Astrocyte (in vitro differentiated cells and primary cell): ENCODE results near the gene TAGAP. TPM values are rescaled to one million over a fixed set of nuclear protein-coding genes. Genes with fewer than 3 reads are reported as not detected.
A peak's percentile ranks its signal among the peaks of the same experiment; 100 is the strongest.

Source experiments
- DNase-seq: peaks from one replicate; pipeline ENCODE4 v3.0.0-alpha.2; 2010; ENCODE audit warnings: low read depth
- FAIRE-seq: peaks from 2 replicates; lab custom pipeline; 2011; peaks lifted over from hg19 to GRCh38; lab: Jason Lieb, UNC
- H2AFZ ChIP-seq: 2 replicates; pipeline ENCODE4 v1.6.0; 2012; ENCODE audit warnings: low read depth, low read length, inconsistent platforms
- H3K27ac ChIP-seq: 2 replicates; pipeline ENCODE4 v1.5.1; 2011; ENCODE audit warnings: low read depth, low read length, inconsistent platforms
- H3K27me3 ChIP-seq: 2 replicates; pipeline ENCODE4 v1.6.0; 2011; ENCODE audit warnings: low read length, inconsistent platforms; ENCODE audit not compliant: insufficient read depth
- H3K36me3 ChIP-seq: 2 replicates; pipeline ENCODE4 v1.5.1; 2011; ENCODE audit warnings: low read length, inconsistent platforms; ENCODE audit not compliant: insufficient read depth
- H3K4me1 ChIP-seq: 2 replicates; pipeline ENCODE4 v1.5.1; 2011; ENCODE audit warnings: low read length, inconsistent platforms; ENCODE audit not compliant: insufficient read depth
- H3K4me2 ChIP-seq: 2 replicates; pipeline ENCODE4 v1.6.0; 2012; ENCODE audit warnings: low read length, inconsistent platforms
- H3K4me3 ChIP-seq: 2 replicates; pipeline ENCODE4 v1.5.1; 2011; ENCODE audit warnings: low read depth, mild to moderate bottlenecking, low read length, inconsistent platforms; ENCODE audit not compliant: insufficient read depth
- H3K79me2 ChIP-seq: 2 replicates; pipeline ENCODE4 v1.6.0; 2012; ENCODE audit warnings: mild to moderate bottlenecking, low read length, inconsistent platforms; ENCODE audit not compliant: insufficient read depth
- H3K9ac ChIP-seq: 2 replicates; pipeline ENCODE4 v1.6.0; 2012; ENCODE audit warnings: mild to moderate bottlenecking, low read length, inconsistent platforms
- H3K9me3 ChIP-seq: 2 replicates; pipeline ENCODE4 v1.5.1; 2012; ENCODE audit warnings: low read depth, mild to moderate bottlenecking, low read length, inconsistent platforms; ENCODE audit not compliant: insufficient read depth
- H4K20me1 ChIP-seq: 2 replicates; pipeline ENCODE4 v1.6.0; 2012; ENCODE audit warnings: low read length, inconsistent platforms; ENCODE audit not compliant: insufficient read depth
- H3K27ac Mint-ChIP-seq: one replicate; pipeline ENCODE4 v1.8.0; 2021; ENCODE audit warnings: mild to moderate bottlenecking, mixed read lengths; ENCODE audit not compliant: unreplicated experiment
- H3K27me3 Mint-ChIP-seq: one replicate; pipeline ENCODE4 v1.8.0; 2021; ENCODE audit warnings: low read depth, mixed read lengths; ENCODE audit not compliant: unreplicated experiment
- H3K36me3 Mint-ChIP-seq: one replicate; pipeline ENCODE4 v1.8.0; 2021; ENCODE audit warnings: low read depth, mixed read lengths; ENCODE audit not compliant: unreplicated experiment
- H3K4me1 Mint-ChIP-seq: one replicate; pipeline ENCODE4 v1.8.0; 2021; ENCODE audit warnings: low read depth, mixed read lengths; ENCODE audit not compliant: unreplicated experiment
- H3K4me3 Mint-ChIP-seq: one replicate; pipeline ENCODE4 v1.8.0; 2021; ENCODE audit warnings: mild to moderate bottlenecking, moderate library complexity, mixed read lengths; ENCODE audit not compliant: unreplicated experiment
- H3K9me3 Mint-ChIP-seq: one replicate; pipeline ENCODE4 v1.8.0; 2021; ENCODE audit warnings: mild to moderate bottlenecking, mixed read lengths; ENCODE audit not compliant: unreplicated experiment
- EZH2 ChIP-seq: IDR thresholded peaks from 2 replicates; pipeline ENCODE4 v1.6.1; 2012; ENCODE audit warnings: mild to moderate bottlenecking, low read length, inconsistent platforms; ENCODE audit not compliant: insufficient read depth
- total RNA-seq: library from RNA; stranded (reverse); gene quantifications from 2 replicates; pipeline ENCODE4 v1.2.1, GENCODE V29; 2021
- TF ChIP-seq, protein P1 (sequence below): IDR thresholded peaks from 2 replicates; pipeline ENCODE4 v1.5.1; 2011; ENCODE audit warnings: low read depth, mild to moderate bottlenecking, inconsistent platforms, low read length, moderate library complexity; ENCODE audit not compliant: insufficient read depth

The TAGAP gene
- total RNA-seq, 1 donor from 2014 or later, result 0.11 TPM

GRCh38 chr6:159075506-159076228, 30.9 kb upstream of the TAGAP start:
- Histone ChIP-seq H3K27me3 (peaks cover 7% of the 10 kb centered on the region), H3K9ac (no peak overlapping the region), H3K79me2 (no peaks in the 10 kb centered on the region), H3K4me1 (no peaks in the 10 kb centered on the region), H4K20me1 (no peaks in the 10 kb centered on the region), H3K9me3 (no peaks in the 10 kb centered on the region), H3K27ac (no peak overlapping the region), H3K36me3 (no peaks in the 10 kb centered on the region), H2AFZ (no peak overlapping the region), H3K4me3 (no peak overlapping the region), H3K4me2 (no peak overlapping the region)
- TF ChIP-seq, protein P1, sequence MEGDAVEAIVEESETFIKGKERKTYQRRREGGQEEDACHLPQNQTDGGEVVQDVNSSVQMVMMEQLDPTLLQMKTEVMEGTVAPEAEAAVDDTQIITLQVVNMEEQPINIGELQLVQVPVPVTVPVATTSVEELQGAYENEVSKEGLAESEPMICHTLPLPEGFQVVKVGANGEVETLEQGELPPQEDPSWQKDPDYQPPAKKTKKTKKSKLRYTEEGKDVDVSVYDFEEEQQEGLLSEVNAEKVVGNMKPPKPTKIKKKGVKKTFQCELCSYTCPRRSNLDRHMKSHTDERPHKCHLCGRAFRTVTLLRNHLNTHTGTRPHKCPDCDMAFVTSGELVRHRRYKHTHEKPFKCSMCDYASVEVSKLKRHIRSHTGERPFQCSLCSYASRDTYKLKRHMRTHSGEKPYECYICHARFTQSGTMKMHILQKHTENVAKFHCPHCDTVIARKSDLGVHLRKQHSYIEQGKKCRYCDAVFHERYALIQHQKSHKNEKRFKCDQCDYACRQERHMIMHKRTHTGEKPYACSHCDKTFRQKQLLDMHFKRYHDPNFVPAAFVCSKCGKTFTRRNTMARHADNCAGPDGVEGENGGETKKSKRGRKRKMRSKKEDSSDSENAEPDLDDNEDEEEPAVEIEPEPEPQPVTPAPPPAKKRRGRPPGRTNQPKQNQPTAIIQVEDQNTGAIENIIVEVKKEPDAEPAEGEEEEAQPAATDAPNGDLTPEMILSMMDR, result no peak
- TF ChIP-seq EZH2, result no peak
- Mint-ChIP-seq H3K4me1 (no peaks in the 10 kb centered on the region), H3K27ac (peak overlapping the region; percentile 50), H3K4me3 (no peak overlapping the region), H3K36me3 (no peaks in the 10 kb centered on the region), H3K27me3 (peaks cover 12% of the 10 kb centered on the region), H3K9me3 (no peaks in the 10 kb centered on the region)
- DNase-seq (no peak), FAIRE-seq (no peak)

DNA sequence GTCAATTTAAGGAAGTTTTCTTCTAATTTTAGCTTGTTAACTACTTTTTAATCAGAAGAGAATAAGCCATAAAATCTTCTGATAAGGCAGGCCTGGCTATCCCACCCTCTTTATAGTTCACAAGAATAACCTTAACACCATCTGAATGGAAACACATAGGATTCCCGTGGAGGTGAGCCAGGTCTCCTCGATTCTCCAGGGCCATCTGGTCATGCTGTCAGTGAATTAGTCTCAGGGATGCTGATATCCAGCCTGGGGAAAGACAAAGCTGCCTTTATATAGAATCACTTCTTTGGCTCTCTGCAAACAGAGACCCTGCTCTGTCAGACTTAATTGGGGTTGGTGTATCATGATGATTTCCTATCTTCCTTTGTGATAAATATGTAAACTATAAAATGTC, 30.1 kb upstream of the TAGAP start:
- no peaks in the 10 kb centered on the region for H3K4me1 Mint-ChIP-seq
- H3K27ac ChIP-seq, result no peak overlapping the region
- DNase-seq, result no peak
- H3K9ac ChIP-seq, result no peak overlapping the region
- no peaks in the 10 kb centered on the region for H3K36me3 ChIP-seq
- no peaks in the 10 kb centered on the region for H3K4me1 ChIP-seq
- no peak overlapping the region for H3K4me3 Mint-ChIP-seq
- H3K36me3 Mint-ChIP-seq, result no peaks in the 10 kb centered on the region
- no peak for FAIRE-seq
- no peaks in the 10 kb centered on the region for H3K79me2 ChIP-seq
- H2AFZ ChIP-seq, result no peak overlapping the region
- no peak overlapping the region for H3K4me2 ChIP-seq
- no peaks in the 10 kb centered on the region for H4K20me1 ChIP-seq
- peaks cover 9% of the 10 kb centered on the region for H3K27me3 ChIP-seq
- peaks cover 10% of the 10 kb centered on the region for H3K27me3 Mint-ChIP-seq
- no peaks in the 10 kb centered on the region for H3K9me3 Mint-ChIP-seq
- H3K9me3 ChIP-seq, result no peaks in the 10 kb centered on the region
- H3K4me3 ChIP-seq, result no peak overlapping the region
- H3K27ac Mint-ChIP-seq, result peak overlapping the region; percentile 50
- no peak for TF ChIP-seq EZH2
- TF ChIP-seq, protein P1, result no peak

DNA sequence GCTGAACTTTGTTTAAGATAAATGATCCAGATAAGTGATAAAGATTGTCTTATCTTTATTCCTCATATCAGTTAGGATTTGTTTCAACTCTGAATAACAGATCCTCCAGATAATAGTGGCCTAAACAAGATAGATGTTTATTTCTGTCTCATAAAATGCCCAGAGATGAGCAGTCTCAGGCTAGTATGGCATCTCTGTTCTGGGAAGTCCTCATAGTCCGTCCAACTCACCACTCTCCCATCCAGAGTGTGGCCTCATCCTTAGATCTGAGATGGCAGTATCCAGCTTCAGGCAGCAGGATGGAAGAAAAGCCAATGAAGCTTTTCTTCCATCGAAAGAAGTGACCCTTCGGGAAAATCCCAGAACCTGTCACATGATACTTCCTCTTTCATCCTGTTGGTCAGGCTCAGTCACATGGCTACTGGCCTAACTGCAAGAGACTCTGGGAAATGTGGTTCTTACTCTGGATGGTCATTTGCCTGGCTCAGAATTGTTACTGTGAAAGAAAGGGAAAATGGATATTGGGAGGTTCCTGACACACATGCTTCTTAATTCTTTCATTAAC, 29.4 kb upstream of the TAGAP start:
- TF ChIP-seq EZH2, result no peak
- TF ChIP-seq, protein P1, result no peak
- peak; percentile 11 for DNase-seq
- no peak overlapping the region for H3K27ac ChIP-seq

More for the DNA sequence above, 29.4 kb upstream of the TAGAP start:
- H3K27ac Mint-ChIP-seq, result no peak overlapping the region
- Histone ChIP-seq H3K9me3 (no peaks in the 10 kb centered on the region), H3K4me3 (no peak overlapping the region), H3K36me3 (no peaks in the 10 kb centered on the region), H3K9ac (no peak overlapping the region), H2AFZ (peak overlapping the region; percentile 65), H3K27me3 (peaks cover 12% of the 10 kb centered on the region), H3K4me2 (peak overlapping the region; percentile 47), H3K79me2 (no peaks in the 10 kb centered on the region), H3K4me1 (no peaks in the 10 kb centered on the region), H4K20me1 (no peaks in the 10 kb centered on the region)
- no peaks in the 10 kb centered on the region for H3K9me3 Mint-ChIP-seq
- no peak for FAIRE-seq
- H3K4me3 Mint-ChIP-seq, result peak overlapping the region; percentile 82
- no peaks in the 10 kb centered on the region for H3K4me1 Mint-ChIP-seq
- peaks cover 12% of the 10 kb centered on the region for H3K27me3 Mint-ChIP-seq
- H3K36me3 Mint-ChIP-seq, result no peaks in the 10 kb centered on the region
